GM12891 (cell line): ENCODE measurements around the gene RETREG1.

Experiments
- POLR2A ChIP-seq: IDR thresholded peaks from 2 replicates; pipeline ENCODE4 v1.6.1; 2011; ENCODE audit warnings: low read depth, low read length, control low read depth
- POLR2AphosphoS5 ChIP-seq: IDR thresholded peaks from 2 replicates; pipeline ENCODE4 v1.6.1; 2011; ENCODE audit warnings: low read depth, low read length, control low read depth
- SPI1 ChIP-seq: IDR thresholded peaks from 2 replicates; pipeline ENCODE4 v1.6.1; 2011; ENCODE audit warnings: low read depth, low read length, control low read depth
- TAF1 ChIP-seq: IDR thresholded peaks from 2 replicates; pipeline ENCODE4 v1.6.1; 2011; ENCODE audit warnings: low read depth, low read length, control low read depth

DNA sequence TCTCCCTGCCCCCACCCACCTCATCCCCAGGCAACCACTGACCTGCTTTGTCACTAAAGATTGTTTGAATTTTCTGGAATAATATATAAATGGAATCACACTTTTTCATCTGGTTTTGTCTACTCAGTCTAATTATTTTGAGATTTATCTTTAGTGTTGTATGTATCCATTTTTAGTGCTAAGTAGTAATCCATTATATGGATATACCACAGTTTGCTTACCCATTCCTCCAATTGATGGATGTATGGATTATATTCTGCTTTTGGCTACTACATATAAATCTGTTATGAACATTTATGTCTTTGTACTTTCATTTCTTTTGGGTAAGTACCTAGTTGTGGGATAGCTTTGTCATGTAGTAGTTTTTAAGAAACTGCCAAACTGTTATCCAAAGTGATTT is 136.7 kb downstream of the RETREG1 start:
- no peak for TF ChIP-seq POLR2A
- TF ChIP-seq TAF1 = no peak
- TF ChIP-seq POLR2AphosphoS5 = no peak
- TF ChIP-seq SPI1 = no peak
